Suprapubic skin (tissue), 4 donors: ENCODE data around the gene TRIL.

Experiments used
- CTCF ChIP-seq, 2 donors: fragments of 200-600 bp in 1 of 2; fragments of 450-650 bp in 1 of 2; sonication (generic) in 1 of 2; IDR thresholded peaks; one replicate each; pipeline ENCODE4 v1.5.1; 2016 to 2019; ENCODE audit warnings: antibody characterized with exemption in 2 of 2, mild to moderate bottlenecking in 1 of 2, moderate library complexity in 1 of 2
- EP300 ChIP-seq: sonication (generic); formaldehyde crosslinking; IDR thresholded peaks from one replicate; pipeline ENCODE4 v1.6.1; 2017; ENCODE audit warnings: antibody characterized with exemption
- POLR2AphosphoS5 ChIP-seq, 3 donors: sonication (generic); formaldehyde crosslinking; IDR thresholded peaks; one replicate each; pipeline ENCODE4 v1.6.1; 2017; ENCODE audit warnings: antibody characterized with exemption in 3 of 3

- TF ChIP-seq CTCF (IDR thresholded peaks at IDR 0.05) (no peak), POLR2AphosphoS5 (IDR thresholded peaks at IDR 0.05) (no peak), EP300 (no peak)
Observed at GRCh38 chr7:28942168-28942567, 16.0 kb downstream of the TRIL start.
